HG03469 (cell line): Measurements from ENCODE around the gene MYH7.
"Not testable (repeated sequence)": the region's sequence is repeated elsewhere in the genome, so short reads cannot be mapped to it uniquely, and the experiment has no call there.

Source experiments
- ATAC-seq: cut with Tn5 transposase; IDR thresholded peaks from one replicate; pipeline ENCODE4 v1.9.1; 2021; ENCODE audit warnings: mild to moderate bottlenecking, moderate library complexity, moderate number of reproducible peaks; ENCODE audit not compliant: unreplicated experiment

MYH7 gene

DNA sequence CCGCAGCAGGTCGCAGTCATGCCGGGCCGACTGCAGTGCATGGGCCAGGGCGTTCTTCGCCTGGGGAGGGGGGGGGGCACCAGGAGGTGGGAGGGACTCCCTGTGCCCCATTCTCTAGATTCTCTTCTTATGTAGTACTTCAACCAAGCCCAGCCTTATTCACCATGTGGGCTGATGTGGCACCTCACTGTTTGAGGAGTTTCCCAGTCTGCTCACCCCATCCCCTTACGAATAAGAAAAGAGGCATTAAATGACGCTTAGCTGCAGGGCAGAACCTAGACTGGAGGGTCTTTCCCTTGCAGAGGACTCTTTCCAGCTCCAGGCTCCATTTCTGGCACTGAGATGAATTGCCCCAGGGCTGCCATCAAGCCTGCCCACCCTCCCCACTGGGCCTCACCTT is 46.5 kb downstream of the MYH7 start:
- no peak for ATAC-seq

DNA sequence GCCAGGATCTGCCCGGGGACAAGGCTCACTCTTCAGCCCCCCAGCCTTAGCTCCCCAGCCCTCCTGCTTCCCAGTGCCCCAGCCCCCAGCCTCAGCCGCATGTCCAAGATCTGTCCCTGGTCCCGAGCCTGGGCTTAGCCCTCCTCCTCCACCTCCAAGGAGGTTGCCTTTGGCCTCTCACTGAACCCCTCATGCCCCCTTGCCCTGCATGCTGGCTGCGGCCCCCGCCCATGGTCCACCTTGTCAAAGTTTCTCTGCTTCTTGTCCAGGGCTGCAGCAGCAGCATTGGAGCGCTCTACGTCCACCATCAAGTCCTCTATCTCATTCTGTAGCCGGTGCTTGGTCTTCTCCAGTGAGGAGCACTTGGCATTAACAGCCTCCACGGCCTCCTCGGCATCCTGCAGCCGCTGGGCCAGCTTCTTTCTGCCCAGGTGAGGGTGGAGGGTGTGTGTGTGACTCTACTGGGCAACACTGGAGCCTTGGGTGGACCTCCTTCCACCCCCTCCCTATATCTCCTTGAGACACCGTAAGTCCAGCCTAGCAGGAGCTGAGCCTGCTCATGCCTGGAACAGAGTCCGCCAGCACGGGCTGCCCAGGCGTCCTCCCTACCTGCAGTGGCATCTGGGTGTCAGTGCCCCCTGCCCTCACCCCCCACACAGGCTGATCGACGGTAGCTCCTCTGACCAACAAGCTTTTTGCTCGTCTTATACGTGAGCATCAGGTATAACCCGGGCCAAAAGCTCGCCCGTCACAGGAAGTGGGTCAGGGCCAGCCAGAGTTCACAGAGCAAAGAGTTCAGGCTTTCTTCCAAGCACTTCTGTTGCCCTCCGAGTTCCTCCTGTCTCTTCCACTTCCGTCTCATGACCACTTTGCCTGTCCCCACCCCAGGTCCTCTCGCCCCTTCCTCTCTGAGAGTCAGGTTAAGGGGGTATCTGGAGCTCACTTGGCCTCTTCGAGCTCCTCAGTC is 47.3 kb downstream of the MYH7 start:
- no peak for ATAC-seq

DNA sequence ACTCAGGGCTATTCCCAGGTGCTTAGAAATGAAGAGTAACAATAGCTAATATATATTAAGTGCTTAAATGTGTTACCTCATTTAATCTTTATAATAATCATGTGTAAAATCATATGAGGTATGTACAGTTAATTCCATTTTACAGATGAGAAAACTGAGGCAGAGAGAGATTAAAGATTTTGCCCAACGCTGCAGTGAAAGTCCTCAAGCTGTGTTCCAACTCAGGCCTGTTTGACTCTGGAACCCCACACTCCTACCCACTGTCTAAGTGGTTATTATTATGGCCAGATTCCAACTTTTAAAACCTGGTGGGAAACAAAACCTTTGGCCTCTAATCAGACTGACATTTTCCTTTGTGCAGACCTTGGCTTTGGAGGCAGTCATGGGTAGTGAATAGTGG is 48.5 kb downstream of the MYH7 start:
- no peak for ATAC-seq

DNA sequence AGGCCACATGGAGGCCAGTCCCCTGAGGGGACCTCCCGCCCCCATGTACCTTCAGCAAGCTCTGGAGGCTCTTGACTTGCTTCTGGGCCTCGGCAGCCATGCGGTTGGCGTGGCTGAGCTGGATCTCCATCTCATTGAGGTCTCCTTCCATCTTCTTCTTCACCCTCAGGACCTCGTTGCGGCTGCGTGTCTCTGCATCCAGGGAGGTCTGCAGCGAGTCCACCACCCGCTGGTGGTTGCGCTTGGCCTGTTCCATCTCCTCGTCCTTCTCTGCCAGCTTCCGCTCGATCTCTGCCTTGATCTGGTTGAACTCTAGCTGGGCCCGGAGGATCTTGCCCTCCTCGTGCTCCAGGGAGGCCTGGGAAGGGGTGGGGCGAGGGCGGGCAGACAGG is 49.2 kb downstream of the MYH7 start:
- ATAC-seq, result not testable (repeated sequence)

DNA sequence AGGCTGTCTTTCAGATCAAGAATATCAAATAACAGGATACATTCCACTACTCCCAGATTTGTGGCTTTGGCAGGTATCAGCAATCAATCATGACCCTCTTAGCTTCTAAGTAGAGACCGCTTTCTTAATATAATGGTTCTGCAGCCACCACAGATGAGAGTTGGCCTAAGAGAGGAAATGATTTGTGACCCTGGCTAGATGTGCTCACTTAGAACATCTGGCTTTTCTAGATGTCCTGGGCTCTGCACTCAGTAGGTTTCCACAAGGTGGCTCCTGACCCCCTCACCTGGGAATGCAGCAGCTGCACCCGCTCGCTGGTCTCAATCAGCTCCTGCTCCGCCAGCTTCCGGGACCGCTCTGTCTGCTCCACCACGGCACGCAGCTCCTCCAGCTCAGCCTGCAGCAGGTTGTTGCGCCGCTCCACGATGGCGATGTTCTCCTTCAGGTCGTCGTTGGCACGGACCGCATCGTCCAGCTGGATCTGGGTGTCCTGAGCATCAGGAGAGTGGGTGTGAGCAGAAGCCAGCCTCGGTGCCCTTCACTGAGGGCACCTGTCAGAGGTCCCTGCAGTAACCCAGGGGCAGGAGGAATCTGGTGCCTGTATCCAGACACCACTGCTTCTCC is 49.7 kb downstream of the MYH7 start:
- no peak for ATAC-seq

DNA sequence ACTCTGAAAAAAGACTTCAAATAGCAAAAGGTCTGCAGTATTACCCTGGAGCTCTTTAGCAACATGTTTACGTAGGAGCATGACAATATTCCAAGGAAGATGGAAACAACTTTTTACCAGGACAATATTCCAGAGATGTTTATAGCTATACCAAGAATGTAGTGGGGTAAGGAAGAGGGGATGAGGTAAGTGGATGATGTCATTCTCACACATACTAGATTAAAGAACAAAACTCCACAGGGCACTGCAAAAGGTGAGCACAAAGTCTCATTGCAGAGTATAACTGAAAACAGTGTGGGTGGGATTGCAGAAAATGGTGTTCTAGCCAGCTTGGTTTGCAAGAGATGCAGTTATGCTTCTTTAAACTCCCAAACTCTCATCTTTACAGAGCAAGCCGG is 50.2 kb downstream of the MYH7 start:
- ATAC-seq, result no peak

DNA sequence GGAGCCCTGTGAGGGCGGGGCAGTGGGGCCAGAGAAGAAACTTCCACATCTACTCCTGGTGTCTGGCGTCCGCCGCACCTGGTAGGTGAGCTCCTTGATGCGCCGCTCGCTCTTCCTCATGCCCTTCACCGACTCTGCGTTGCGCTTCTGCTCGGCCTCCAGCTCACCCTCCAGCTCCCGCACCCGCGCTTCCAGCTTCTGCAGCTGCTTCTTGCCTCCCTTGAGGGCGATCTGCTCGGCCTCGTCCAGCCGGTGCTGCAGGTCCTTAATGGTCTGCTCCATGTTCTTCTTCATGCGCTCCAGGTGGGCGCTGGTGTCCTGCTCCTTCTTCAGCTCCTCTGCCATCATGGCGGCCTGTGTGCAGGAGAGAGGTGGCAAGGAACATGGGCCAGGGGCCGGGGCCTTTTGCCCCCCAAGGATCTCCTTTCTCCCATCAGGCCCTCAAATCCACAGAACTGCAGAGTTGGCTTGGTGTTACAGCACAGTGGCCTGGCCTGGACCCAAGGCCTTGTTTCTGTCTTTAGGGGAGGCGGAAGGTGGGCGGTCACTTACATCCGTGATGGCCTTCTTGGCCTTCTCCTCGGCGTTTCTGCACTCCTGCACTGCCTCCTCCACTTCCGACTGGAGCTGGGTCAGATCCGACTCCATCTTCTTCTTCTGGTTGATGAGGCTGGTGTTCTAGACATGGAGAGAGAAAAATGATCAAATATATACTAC is 50.9 kb downstream of the MYH7 start:
- no peak for ATAC-seq

DNA sequence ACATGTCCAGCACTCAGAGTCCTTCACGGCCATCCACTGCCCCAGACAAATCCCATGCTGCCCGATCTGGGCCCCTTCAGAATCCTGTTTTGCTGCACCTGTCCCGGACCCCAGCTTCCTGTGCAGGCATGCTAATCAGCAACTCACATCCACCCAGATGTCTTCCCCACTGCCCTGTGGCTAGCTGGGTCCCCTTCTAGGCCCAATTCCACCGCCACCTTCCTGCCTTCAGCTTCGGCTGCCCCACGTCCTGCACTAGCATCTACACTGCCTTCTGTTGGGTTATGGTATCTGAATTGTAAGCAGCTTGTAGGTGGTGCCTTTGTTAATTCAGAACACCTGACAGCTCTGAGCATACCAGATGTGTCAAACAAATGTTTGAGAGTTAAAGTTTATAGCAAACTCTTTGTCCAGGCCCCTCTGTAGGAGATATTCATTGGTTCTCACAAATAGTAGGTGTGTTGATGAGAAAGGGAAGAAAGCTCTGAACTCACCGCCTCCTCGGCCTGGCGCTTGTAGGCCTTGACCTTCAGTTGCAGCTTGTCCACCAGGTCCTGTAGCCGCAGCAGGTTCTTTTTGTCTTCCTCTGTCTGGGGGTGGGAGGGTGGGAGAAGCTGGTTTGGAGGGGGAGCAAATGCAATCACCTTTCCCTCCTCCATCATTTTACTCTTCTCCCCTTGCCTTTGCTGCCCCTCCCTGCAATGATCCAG is 52.6 kb downstream of the MYH7 start:
- ATAC-seq, result no peak

DNA sequence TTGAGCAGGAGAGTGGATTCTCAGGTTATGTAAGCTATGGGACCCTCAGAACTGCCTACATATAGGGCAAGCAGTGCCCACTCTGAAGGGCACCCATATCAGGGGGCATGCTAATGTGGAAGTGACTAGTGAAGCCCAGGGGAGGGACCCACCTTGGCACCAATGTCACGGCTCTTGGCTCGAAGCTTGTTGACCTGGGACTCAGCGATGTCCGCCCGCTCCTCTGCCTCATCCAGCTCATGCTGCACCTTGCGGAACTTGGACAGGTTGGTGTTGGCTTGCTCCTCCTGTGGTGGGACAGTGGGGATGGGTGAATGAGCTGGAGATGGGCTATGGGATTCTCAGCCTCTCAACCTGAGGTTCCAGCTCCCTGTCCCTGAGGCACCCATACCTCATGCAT is 53.2 kb downstream of the MYH7 start:
- no peak for ATAC-seq

DNA sequence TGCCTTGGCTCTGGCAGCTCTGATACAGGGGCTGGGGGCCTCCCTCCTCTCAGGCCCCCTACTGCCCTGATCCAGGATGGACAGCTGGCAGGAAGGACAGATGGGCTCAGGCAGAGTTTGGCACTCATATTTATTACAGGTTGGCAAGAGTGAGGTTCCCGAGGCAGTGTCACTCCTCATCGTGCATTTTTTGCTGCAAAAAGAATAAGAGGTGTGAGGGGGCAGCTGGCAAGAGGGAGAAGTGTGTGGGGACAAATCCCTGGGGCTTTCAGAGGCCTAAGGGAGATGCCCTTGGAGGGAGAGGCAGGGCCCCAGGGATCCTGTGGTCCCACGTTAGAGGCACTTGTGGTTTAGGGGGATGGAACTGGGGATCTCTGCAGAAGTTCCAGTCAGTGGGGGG is 53.6 kb downstream of the MYH7 start:
- no peak for ATAC-seq

DNA sequence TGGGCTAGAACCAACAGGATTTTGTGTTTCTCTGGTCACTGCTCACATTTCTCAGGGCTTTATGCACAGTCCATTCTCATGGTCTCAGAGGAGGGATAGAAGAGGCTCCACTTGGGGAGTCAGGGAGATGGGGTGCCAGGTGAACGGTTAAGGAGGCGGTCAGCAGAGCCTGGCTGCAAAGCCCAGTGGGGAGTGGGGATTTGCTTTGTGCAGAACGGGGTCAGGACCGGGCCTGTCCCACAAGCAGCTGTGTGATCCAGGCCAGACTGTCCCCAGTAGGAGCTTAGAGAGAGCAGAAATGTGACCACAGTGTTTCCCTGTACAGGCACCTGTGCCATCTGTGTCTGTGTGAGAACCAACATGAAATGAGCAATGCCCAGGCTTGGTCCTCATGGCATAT is 54.5 kb downstream of the MYH7 start:
- no peak for ATAC-seq

DNA sequence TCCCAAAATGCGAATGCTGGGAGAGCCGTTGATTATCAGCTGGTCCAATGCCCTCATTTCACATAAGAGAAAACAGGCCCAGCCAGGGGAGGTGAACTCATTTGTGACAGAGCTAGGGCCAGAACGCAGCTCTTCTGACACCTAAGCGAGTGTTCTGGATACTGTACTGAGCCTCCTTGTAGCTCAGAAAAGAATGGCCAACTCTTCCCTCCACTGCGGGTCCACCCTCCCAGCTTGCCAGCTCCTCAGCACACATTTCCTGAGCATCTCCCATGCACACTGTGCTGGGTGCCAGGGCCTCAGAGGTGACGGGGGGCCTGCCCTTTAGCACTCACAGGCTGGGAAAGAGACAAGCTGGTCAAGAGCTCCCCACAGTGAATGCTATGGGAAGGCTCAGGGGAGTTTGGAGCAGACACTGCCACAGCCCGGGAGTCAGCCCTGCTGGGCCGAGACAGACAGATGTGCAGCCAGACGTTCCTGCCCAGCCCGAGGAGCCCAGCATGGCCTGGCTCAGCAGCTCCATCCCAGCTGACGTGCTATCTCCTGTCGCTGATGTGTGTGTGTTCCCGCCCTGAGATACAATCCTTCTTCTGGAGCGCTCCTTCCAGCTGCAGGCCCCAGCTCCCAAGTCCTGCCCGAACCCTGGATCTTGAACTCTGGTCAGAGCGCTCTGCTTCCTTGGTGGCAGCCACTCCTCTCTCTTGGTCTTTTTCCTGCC is 55.1 kb downstream of the MYH7 start:
- ATAC-seq, result no peak

DNA sequence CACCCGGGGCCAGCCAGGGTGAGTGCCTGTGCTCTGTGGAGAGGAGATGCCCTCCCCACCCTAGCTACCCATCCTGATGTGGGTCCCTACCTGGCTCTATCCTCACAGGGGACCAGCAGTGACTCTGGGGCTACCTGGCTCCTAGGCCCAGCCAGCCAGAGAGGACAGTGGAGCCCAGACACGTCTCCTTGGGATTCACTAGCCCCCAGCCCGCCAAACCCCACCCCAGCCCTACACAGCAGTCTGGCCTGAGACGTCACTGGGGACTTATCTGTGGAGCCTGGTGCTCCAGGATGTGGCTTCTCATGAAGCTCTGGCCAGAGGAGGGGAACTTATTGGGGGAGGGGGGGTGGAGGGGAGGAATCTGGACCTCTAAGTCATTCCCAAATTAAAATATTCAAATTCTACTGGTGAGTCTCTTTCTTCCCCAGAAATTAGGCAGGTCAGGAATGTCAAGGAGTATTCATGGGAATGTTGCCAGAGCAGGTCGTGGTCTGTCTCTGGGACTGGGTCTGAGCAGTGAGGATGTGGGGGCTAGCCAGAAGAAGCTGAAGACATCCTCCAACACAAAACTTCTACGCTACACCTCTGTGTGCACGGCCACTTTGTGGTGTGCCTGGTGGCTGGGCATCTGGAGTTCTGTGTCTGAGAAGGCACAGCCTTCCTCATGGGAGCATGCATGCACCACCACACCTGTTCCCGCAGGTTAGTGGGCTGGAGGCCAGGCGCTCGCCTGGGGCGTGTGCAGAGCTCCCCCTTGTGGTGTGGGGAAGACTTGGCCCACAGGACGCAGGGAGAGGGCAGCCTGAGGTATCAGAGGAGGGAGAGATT is 55.9 kb downstream of the MYH7 start:
- ATAC-seq, result no peak

DNA sequence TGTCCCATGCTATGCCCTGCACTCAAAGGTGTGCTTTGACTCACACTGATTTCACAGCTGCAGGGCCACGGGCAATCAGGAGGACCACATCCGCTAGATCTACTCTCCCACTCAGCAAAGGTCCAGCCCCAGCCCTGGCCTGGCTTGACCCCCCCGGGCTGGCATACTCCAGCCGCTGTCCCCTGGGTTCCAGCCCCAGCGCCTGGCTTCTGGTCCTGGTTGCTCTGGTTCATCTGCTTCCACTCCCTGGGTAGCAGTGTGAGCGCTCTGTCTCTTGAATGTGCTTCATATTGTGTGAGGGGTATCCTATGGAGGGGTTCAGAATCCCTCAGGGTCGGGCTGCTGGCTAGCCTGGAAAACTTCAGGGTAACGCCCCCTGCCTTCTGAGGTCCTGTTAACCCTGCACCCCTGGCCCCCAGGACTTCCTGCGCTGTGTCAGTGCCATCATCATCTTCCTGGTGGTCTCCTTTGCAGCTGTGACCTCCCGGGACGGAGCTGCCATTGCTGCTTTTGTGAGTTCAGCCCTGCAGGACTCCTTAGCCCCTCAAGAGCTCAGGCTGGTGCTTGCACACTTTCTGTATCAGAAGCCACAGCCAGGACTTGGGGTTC is 56.7 kb downstream of the MYH7 start:
- ATAC-seq, result no peak

DNA sequence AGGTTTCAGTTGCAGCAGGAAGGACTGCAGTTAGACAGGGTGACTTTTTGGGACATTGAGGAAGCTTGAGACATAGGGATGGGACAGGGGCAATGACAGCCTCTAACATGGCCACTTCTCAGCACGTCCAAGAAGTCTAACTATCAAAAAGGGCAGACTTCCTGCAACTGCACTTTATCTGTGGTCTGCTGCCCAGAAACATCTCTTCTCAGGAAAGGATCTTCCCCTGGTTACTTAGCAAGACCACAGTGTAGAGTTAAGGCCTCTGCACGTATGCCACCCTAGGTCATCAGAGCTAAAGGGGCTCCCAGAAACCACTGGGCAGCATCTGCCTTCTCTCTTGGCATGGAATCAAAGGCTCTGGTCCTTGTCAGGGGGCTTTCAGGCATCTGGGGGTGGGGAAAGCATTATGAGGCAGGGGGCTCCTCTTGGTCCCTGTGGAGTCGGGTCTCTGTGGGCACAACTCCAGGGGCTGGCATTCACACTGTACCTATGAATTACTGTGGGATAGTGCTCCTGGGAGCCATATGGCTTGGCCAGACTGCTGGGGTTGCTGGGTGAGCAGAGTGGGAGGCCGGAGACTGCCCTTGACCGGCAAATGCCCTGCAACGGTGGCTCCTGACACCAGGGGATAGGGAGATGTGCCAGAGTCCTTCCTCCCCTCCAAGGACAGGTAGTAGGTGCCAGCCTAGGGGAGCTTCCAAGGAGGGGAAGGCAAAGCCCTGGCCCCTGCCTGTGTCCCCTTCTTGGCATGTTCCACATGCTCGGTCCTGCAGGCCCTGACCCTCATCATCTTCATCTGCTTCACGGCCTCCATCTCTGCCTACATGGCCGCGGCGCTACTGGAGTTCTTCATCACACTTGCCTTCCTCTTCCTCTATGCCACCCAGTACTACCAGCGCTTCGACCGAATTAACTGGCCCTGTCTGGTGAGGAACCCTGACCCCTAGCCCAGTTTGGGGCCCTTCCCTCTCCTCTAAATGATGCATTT is 57.6 kb downstream of the MYH7 start:
- no peak for ATAC-seq

DNA sequence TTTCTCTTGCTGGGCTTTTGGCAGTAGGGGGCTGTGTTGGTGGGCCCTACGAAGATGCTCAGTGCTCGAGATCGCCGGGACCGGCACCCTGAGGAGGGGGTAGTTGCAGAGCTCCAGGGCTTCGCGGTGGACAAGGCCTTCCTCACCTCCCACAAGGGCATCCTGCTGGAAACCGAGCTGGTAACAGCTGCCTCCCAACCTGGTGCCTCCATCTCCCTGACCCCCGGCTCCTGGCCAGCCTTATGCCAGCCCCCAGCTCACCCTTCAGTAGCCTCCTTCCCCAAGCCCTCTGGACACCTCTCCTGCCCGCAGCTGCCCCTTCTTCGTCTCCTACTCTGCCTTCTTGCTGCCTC is 58.3 kb downstream of the MYH7 start:
- no peak for ATAC-seq

DNA sequence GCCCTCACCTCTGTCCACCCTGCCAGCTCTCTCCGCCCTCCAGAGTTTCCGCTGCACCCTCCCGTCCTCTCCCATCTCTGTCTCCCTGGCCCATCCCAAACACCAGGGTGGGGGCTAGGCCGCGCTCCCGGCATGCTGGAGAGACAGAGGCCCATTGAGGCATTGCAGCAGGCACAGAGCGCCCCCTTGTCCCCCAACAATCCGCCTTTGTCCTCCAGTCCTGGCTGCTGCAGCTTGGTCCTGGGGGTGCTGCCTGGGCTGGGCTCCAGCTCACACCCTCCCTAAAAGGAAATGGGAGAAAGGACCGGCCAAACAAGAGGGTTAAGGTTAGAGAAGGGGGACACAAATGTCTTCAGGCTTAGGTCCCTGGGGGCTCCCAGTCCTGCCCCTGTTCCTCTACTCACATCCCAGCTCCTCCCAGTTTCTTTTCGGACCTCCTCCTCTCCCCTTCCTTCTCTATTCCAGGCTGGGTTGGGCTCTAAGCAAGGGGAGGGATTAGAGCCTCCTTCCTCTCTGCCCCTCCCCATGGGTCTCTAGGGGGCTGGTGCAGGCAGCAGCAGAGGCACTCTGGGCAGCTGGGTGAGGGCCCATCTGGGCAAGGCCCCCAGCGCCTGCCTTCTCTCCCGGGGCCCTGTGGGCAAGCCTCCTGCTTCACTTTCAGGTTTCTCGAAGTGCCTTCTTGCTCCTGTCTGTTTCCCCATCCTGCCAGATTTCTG is 58.8 kb downstream of the MYH7 start, which contains the start of gene CMTM5:
TSS of gene CMTM5 (plus strand) at position 565 of the 716 bp plus-strand sequence. CDS start 206 bp downstream, outside the sequence.
- ATAC-seq, result no peak
